Upper lobe of left lung (tissue), 6 donors: Measurements from ENCODE around the gene GALNT4. TPM values are rescaled to one million over a fixed set of nuclear protein-coding genes. Genes with fewer than 3 reads are reported as not detected.

ENCODE experiments used
- ATAC-seq, 2 donors: fragments of 200-7000 bp; cut with Tn5 transposase; one replicate each; pipeline ENCODE4 v1.9.1; 2022; ENCODE audit warnings: mild to moderate bottlenecking in 2 of 2, moderate library complexity in 2 of 2; ENCODE audit not compliant: low FRiP score in 2 of 2
- DNase-seq, 2 donors: peaks; one replicate each; pipeline ENCODE4 v3.0.0-alpha.2; 2019 to 2020
- H3K27ac ChIP-seq, 4 donors: fragments of 200-600 bp; sonication (generic); one replicate each; pipeline ENCODE4 v1.5.1; 2016 to 2019
- H3K27me3 ChIP-seq, 4 donors: fragments of 200-600 bp; sonication (generic); one replicate each; pipeline ENCODE4 v1.5.1; 2017 to 2019
- H3K36me3 ChIP-seq, 4 donors: fragments of 200-600 bp; sonication (generic); one replicate each; pipeline ENCODE4 v1.5.1; 2016 to 2019
- H3K4me1 ChIP-seq, 4 donors: fragments of 200-600 bp; sonication (generic); one replicate each; pipeline ENCODE4 v1.5.1; 2018 to 2019
- H3K4me3 ChIP-seq, 4 donors: fragments of 200-600 bp; sonication (generic); one replicate each; pipeline ENCODE4 v1.5.1; 2017 to 2019; ENCODE audit warnings: mild to moderate bottlenecking in 2 of 4, moderate library complexity in 1 of 4
- H3K9me3 ChIP-seq, 4 donors: fragments of 200-600 bp; sonication (generic); one replicate each; pipeline ENCODE4 v1.5.1; 2018 to 2019
- EP300 ChIP-seq, 4 donors: sonication (generic); formaldehyde crosslinking; IDR thresholded peaks; one replicate each; pipeline ENCODE4 v1.5.1; 2017; ENCODE audit warnings: antibody characterized with exemption in 4 of 4, control low read depth in 2 of 4
- POLR2A ChIP-seq, 4 donors: fragments of 450-650 bp; IDR thresholded peaks; one replicate each; pipeline ENCODE4 v1.5.1; 2016 to 2017; ENCODE audit warnings: antibody characterized with exemption in 4 of 4, mild to moderate bottlenecking in 2 of 4
- POLR2AphosphoS5 ChIP-seq, 2 donors: sonication (generic); formaldehyde crosslinking; IDR thresholded peaks; one replicate each; pipeline ENCODE4 v1.5.1; 2017; ENCODE audit warnings: antibody characterized with exemption in 2 of 2
- WGBS, 2 donors: methylation state at CpG; one replicate each; pipeline ENCODE4 v1.1.5; 2017 to 2018; 5-methylcytosine and 5-hydroxymethylcytosine counted together
- total RNA-seq, 6 donors: library from RNA; depleted of rRNA in 4 of 6; stranded (reverse); fragments of >200 nt in 4 of 6; gene quantifications; one replicate each; pipeline versions ENCODE4 v1.1.0 to v1.2.1, GENCODE V29; 2016 to 2021
- TF ChIP-seq, protein P1 (sequence below), 6 experiments: fragments of 450-650 bp in 4 of 6; fragments of 200-600 bp in 2 of 6; sonication (generic) in 2 of 6; IDR thresholded peaks; one replicate each; pipeline ENCODE4 v1.5.1; 2016 to 2019; ENCODE audit warnings: antibody characterized with exemption in 6 of 6
- donor health status: DM: no; HTN: no; CAD: no; lungs with moderate emphysema.
- donor health status: DM: no; HTN: yes; CAD: no; lungs with severe emphysema.

The GALNT4 gene
- total RNA-seq, 6 donors from 2014 or later = 2.4 to 13.5 (median 7.9) TPM

DNA sequence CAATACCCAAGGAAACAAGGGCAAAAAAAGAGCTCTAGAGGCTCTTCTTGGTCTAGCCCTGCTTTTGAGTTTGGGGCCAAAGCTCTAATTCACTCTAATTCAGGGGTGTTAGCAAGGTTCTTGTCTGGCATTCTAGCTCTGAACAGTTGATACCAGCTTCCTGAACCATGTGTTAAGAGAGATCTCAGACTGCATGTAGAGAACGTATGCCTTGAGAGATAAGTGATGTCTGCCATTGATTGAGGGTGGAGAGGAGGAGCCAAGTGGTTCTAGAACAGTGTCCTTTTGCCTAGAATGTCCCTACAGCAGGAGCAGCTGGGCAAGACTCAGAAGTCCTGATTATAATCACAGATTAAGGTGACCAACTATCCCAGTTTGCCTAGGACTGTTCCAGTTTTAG lies 19.4 kb upstream of the GALNT4 start:
- WGBS, 2 donors = 80 to 86% methylated on average over 1 of the region's 1 CpG
- H3K27ac ChIP-seq = no peak overlapping the region

GRCh38 chr12:89542912-89543592 lies 18.5 kb upstream of the GALNT4 start:
- no peaks in the 10 kb centered on the region for H3K27me3 ChIP-seq
- TF ChIP-seq, protein P1, sequence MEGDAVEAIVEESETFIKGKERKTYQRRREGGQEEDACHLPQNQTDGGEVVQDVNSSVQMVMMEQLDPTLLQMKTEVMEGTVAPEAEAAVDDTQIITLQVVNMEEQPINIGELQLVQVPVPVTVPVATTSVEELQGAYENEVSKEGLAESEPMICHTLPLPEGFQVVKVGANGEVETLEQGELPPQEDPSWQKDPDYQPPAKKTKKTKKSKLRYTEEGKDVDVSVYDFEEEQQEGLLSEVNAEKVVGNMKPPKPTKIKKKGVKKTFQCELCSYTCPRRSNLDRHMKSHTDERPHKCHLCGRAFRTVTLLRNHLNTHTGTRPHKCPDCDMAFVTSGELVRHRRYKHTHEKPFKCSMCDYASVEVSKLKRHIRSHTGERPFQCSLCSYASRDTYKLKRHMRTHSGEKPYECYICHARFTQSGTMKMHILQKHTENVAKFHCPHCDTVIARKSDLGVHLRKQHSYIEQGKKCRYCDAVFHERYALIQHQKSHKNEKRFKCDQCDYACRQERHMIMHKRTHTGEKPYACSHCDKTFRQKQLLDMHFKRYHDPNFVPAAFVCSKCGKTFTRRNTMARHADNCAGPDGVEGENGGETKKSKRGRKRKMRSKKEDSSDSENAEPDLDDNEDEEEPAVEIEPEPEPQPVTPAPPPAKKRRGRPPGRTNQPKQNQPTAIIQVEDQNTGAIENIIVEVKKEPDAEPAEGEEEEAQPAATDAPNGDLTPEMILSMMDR (IDR thresholded peaks at IDR 0.05) = peak; percentile 68 to 84 (median 80)
- TF ChIP-seq POLR2AphosphoS5 (IDR thresholded peaks at IDR 0.05) = no peak
- TF ChIP-seq POLR2A (IDR thresholded peaks at IDR 0.05) = no peak
- no peak for TF ChIP-seq EP300 (IDR thresholded peaks at IDR 0.05)
- ATAC-seq (peak; percentile 88 to 90), DNase-seq (peak in 1 of 2 donors; percentile 65)
- H3K4me3 ChIP-seq = no peak overlapping the region
- H3K27ac ChIP-seq = no peak overlapping the region
- H3K36me3 ChIP-seq = no peaks in the 10 kb centered on the region
- no peaks in the 10 kb centered on the region for H3K9me3 ChIP-seq
- peaks cover 18 to 33% (median 21%) of the 10 kb centered on the region in 4 donors for H3K4me1 ChIP-seq
- WGBS, 2 donors = 10 to 13% methylated on average over 6 of the region's 6 CpGs

More for the DNA sequence above, 19.4 kb upstream of the GALNT4 start:
- Histone ChIP-seq H3K36me3 (no peaks in the 10 kb centered on the region), H3K4me1 (peaks cover 18 to 33% (median 21%) of the 10 kb centered on the region in 4 donors), H3K9me3 (no peaks in the 10 kb centered on the region), H3K4me3 (no peak overlapping the region), H3K27me3 (no peaks in the 10 kb centered on the region)
- ATAC-seq (no peak), DNase-seq (no peak)
- TF ChIP-seq, protein P1 (IDR thresholded peaks at IDR 0.05) = no peak
- TF ChIP-seq POLR2AphosphoS5 (IDR thresholded peaks at IDR 0.05) = no peak
- no peak for TF ChIP-seq EP300 (IDR thresholded peaks at IDR 0.05)

GRCh38 chr12:89542236-89542635 lies 17.6 kb upstream of the GALNT4 start:
- Histone ChIP-seq H3K36me3 (no peaks in the 10 kb centered on the region), H3K4me1 (peaks cover 18 to 33% (median 21%) of the 10 kb centered on the region in 4 donors), H3K9me3 (no peaks in the 10 kb centered on the region), H3K27me3 (no peaks in the 10 kb centered on the region), H3K4me3 (no peak overlapping the region), H3K27ac (no peak overlapping the region)
- TF ChIP-seq, protein P1 (IDR thresholded peaks at IDR 0.05) = no peak
- no peak for TF ChIP-seq POLR2AphosphoS5 (IDR thresholded peaks at IDR 0.05)
- TF ChIP-seq EP300 (IDR thresholded peaks at IDR 0.05) = no peak
- TF ChIP-seq POLR2A (IDR thresholded peaks at IDR 0.05) = no peak
- WGBS, 2 donors = 95 to 97% methylated on average over 2 of the region's 2 CpGs
- DNase-seq (no peak), ATAC-seq (no peak)

DNA sequence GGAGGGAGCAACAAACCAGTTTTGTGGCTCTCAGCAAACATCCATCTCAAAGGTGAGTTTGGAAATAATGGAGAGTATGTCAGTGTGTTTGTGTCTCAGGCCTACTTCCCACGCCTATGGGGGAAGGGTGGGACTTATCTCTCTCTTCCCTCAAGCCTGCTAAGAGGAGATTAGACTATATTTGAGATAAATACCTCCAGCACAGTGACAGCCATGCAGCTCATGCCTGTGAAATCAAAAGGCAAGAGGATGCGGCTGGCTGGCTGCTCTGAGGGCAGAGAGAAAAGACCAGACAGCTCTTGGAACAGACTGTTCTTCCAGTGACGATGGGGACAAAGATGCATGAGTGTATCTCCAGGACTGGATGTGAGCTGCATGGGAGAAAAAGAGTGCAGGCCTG lies 16.0 kb upstream of the GALNT4 start:
- H3K4me3 ChIP-seq = no peak overlapping the region
- no peaks in the 10 kb centered on the region for H3K9me3 ChIP-seq
- TF ChIP-seq, protein P1 (IDR thresholded peaks at IDR 0.05) = no peak
- no peak for TF ChIP-seq POLR2AphosphoS5 (IDR thresholded peaks at IDR 0.05)
- no peak for TF ChIP-seq POLR2A (IDR thresholded peaks at IDR 0.05)
- no peak for TF ChIP-seq EP300 (IDR thresholded peaks at IDR 0.05)
- H3K27me3 ChIP-seq = no peaks in the 10 kb centered on the region
- no peak for ATAC-seq
- no peak overlapping the region for H3K27ac ChIP-seq
- no peak for DNase-seq
- peaks cover 14 to 28% (median 19%) of the 10 kb centered on the region in 4 donors for H3K4me1 ChIP-seq
- H3K36me3 ChIP-seq = no peaks in the 10 kb centered on the region
- 56 to 76% methylated on average over 3 of the region's 3 CpGs for WGBS, 2 donors
